Occipital lobe (tissue), 2 donors: ENCODE measurements around the gene ZNF813. TPM values are rescaled to one million over a fixed set of nuclear protein-coding genes. Genes with fewer than 3 reads are reported as not detected.
A peak's percentile ranks its signal among the peaks of the same experiment; 100 is the strongest.
"Not testable (repeated sequence)": the region's sequence is repeated elsewhere in the genome, so short reads cannot be mapped to it uniquely, and the experiment has no call there.

Experiments
- DNase-seq: peaks from one replicate; lab custom pipeline; 2025; lab: John Stamatoyannopoulos, UW
- total RNA-seq: library from RNA; depleted of rRNA; stranded (reverse); fragments of >200 nt; gene quantifications from one replicate; pipeline ENCODE4 v1.2.3, GENCODE V29; 2014

Gene ZNF813
- total RNA-seq, 1 donor from 2014 or later = 6.6 TPM

- DNase-seq = not testable (repeated sequence)
Measured at GRCh38 chr19:53483751-53484150, 16.2 kb downstream of the ZNF813 start.

- DNase-seq = no peak
Measured at GRCh38 chr19:53485046-53486004, 17.8 kb downstream of the ZNF813 start.

- no peak for DNase-seq
Measured at GRCh38 chr19:53492153-53492552, 24.6 kb downstream of the ZNF813 start.

GRCh38 chr19:53497311-53498023, 29.9 kb downstream of the ZNF813 start:
- not testable (repeated sequence) for DNase-seq

GRCh38 chr19:53498024-53498395, 30.5 kb downstream of the ZNF813 start:
- not testable (repeated sequence) for DNase-seq

- DNase-seq = not testable (repeated sequence)
Measured at GRCh38 chr19:53503151-53503550, 35.6 kb downstream of the ZNF813 start.

- peak; percentile 13 for DNase-seq
Measured at GRCh38 chr19:53503671-53504364, 36.3 kb downstream of the ZNF813 start.

- DNase-seq = not testable (repeated sequence)
Measured at GRCh38 chr19:53504365-53504703, 36.8 kb downstream of the ZNF813 start.

- DNase-seq = no peak
Measured at GRCh38 chr19:53504885-53505284, 37.4 kb downstream of the ZNF813 start.

- no peak for DNase-seq
Measured at GRCh38 chr19:53506728-53507127, 39.2 kb downstream of the ZNF813 start.

GRCh38 chr19:53507523-53508442, 40.2 kb downstream of the ZNF813 start:
- no peak for DNase-seq

- DNase-seq = no peak
Measured at GRCh38 chr19:53509443-53509842, 41.9 kb downstream of the ZNF813 start.

GRCh38 chr19:53509845-53510244, 42.3 kb downstream of the ZNF813 start:
- no peak for DNase-seq

GRCh38 chr19:53511357-53511756, 43.8 kb downstream of the ZNF813 start:
- no peak for DNase-seq

- DNase-seq = no peak
Measured at GRCh38 chr19:53511933-53512374, 44.4 kb downstream of the ZNF813 start.

GRCh38 chr19:53515047-53515446, 47.5 kb downstream of the ZNF813 start:
- not testable (repeated sequence) for DNase-seq

GRCh38 chr19:53517114-53517741, 49.7 kb downstream of the ZNF813 start:
- no peak for DNase-seq

- no peak for DNase-seq
Measured at GRCh38 chr19:53518121-53518520, 50.6 kb downstream of the ZNF813 start.

GRCh38 chr19:53518716-53519115, 51.2 kb downstream of the ZNF813 start:
- DNase-seq = no peak

GRCh38 chr19:53519446-53519845, 51.9 kb downstream of the ZNF813 start:
- DNase-seq = no peak
